GM21576 (cell line): ENCODE measurements around the gene PXDC1.
"Not testable (repeated sequence)": the region's sequence is repeated elsewhere in the genome, so short reads cannot be mapped to it uniquely, and the experiment has no call there.

ENCODE experiments used
- ATAC-seq: cut with Tn5 transposase; IDR thresholded peaks from one replicate; pipeline ENCODE4 v1.9.1; 2021; ENCODE audit warnings: mild to moderate bottlenecking, moderate library complexity; ENCODE audit not compliant: unreplicated experiment

Gene PXDC1

DNA sequence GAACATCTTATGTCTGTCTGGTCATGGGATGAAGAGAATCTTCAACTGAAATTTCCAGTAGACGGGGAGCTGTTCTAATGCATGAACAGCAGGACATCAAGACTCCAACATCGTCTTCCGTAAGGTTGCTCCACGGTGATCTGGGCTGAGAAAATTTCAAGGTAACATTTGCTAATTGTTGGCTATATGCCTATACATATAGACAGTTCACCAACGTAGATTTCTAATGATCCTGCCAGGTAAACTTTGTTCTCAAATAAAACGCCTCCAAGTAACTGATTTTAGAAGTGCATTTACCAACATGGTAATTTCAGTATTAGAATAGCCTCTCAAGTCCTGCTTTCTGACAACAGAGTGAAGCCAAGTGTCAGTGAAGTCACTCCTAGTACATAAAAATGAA, 11.3 kb upstream of the PXDC1 start:
- no peak for ATAC-seq

DNA sequence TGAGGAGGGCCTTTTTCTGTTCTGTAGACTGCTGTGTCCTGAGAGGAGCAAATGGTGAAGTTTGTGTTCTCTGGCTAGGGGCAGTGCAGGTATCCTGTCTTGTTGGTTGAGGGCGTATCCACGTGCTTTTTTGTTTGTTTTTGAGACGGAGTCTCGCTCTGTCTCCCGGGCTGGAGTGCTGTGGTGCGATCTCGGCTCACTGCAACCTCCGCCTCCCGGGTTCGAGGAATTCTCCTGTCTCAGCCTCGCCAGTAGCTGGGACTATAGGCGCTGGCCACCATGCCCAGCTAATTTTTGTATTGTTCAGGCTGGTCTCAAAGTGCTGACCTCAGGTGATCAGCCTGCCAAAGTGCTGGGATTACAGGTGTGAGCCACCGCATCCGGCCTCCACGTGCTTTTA, 10.8 kb upstream of the PXDC1 start:
- no peak for ATAC-seq

DNA sequence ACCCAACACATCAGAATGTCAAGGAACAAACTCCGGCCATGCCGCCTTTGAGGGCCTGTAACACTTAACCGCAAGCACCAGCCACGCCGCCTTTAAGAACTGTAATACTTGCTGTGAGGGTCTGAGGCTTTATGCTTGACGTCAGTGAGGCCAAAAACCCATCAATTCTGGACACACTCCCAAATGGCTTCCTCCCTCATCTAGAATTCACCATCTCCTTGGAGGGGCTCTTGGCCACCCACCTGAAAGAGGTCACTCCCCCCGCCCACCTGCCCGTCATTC, 10.4 kb upstream of the PXDC1 start:
- no peak for ATAC-seq

DNA sequence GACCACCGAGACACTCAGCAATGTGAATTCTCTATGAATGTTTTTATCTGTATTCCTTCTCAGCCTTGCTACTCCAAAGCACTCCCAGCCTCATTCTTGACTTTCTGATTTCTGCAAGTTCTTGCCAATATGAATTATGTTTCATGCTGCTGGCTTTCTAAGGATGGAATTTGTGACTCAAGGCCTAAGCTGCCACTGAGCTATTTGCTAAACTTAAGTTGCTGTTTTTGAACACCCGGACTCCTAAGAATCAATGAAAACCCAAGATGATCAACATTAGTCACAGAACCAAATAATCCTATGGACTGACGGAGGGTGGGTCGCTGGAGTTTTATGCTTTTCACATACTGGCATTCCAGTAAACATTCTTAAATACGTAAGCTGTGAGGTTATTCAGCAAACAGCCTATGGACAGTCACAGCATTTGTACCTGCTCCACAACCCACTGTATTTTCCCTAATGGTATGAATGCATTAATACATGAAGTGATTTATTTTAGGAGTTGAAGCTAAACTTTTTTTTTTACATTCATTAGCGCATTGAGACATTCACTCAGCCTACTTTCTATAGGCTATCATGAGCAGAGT, 8.2 kb upstream of the PXDC1 start:
- ATAC-seq: no peak

DNA sequence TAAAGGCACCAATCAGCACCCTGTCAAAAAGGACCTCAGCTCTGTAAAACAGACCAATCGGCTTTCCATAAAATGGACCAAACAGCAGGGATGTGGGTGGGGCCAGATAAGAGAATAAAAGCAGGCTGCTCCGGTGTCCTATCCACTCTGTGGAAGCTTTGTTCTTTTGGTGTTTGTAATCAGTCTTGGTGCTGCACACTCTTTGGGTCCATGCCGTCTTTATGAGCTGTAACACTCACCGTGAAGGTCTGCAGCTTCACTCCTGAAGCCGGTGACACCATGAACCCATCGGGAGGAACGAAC, 7.3 kb upstream of the PXDC1 start:
- ATAC-seq: no peak

DNA sequence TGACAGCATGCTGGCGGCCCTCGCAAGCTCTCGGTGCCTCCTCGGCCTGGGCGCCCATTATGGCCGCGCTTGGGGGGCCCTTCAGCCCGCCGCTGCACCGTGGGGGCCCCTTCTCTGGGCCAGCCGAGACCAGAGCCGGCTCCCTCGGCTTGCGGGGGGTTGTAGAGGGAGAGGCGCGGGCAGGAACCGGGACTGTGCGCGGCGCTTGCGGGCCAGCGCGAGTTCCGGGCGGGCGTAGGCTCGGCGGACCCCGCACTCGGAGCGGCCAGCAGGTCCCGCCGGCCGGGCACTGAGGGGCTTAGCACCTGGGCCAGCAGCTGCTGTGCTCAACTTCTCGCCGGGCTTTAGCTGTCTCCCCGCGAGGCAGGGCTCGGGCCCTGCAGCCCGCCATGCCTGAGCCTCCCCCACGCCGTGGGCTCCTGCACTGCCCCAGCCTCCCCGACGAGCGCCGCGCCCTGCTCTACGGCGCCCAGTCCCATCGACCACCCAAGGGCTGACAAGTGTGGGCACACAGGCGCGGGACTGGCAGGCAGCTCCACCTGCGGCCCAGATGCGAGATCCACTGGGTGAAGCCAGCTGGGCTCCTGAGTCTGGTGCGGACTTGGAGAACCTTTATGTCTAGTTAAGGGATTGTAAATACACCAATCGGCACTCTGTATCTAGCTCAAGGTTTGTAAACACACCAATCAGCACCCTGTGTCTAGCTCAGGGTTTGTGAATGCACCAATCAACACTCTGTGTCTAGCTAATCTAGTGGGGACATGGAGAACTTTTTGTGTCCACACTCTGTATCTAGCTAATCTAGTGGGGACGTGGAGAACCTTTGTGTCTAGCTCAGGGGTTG, 6.7 kb upstream of the PXDC1 start:
- ATAC-seq: not testable (repeated sequence)

DNA sequence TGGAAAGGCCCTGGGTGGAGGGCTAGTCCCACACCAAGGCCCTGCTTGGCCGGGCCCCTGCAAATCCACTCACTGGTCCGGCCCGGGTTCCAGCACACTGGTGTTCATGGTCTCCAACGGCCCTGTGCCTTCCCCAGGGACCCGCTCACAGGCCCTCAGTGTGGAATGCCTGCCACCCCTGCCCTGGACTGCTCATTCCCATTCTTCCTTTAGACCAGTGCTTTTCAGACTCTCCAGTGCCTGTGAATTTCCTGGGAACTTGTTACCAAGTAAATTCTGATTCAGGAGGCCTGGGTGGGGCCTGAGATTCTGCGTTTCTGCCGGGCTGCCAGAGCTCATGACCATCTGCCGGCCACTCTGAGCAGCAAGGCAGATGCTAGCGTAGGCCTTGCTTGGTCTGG, 5.7 kb upstream of the PXDC1 start:
- no peak for ATAC-seq

DNA sequence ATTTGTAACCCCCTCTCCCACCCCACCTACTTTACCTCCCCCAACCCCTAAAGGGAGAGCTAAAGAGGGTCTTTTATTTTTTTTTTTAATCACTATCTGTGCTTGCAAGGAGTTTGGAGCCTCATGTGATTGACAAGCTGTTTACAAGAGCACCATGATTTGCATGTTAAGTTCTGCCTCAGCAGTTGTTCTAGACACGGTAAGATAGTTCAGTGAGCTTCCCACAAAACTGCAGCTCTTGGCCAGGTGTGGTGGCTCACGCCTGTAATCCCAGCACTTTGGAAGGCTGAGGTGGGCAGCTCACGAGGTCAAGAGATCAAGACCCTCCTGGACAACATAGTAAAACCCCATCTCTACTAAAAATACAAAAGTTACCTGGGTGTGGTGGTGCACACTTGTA, 5.0 kb upstream of the PXDC1 start:
- no peak for ATAC-seq

DNA sequence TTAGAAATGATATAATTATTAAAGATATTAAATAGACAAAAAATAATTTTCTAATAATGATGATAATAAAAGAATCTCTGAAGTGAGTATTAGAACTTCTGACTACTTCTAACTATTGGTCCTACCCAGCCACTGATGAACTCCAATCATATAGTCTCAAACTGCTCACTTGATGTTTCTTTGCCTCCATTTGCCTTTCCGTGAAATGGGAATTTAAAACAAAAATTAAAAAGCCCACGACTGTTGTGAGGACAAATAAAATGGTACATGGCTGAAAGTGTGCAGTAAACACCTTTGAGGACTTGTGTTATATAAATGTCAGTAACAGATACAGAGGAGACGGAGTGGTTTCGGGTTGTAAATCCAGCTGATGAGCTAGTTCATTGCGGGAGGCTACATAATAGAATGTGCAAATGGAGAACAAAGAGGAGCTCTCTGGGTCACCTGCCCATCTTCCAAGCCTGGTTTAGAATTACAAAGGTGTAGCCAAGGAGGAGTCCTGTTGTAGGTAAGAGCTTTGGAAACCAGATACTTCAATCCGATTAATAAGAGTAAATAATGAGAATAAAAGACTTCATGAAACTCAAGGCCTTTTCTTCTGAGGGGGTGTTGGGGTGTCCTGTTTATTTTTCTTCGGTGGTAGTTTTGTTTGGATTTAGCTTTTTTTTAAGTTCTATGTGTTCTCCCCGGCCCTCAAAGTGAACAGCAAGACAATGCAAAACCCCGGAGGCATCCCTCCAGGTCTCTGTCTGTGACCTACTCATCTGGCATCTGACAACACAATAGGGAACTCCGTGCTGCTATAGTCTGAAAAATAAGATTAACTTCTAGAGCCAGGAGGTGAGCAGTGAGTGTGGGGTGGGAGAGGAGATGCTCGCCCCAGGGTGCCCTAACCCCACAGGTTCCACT, 4.4 kb upstream of the PXDC1 start:
- ATAC-seq: no peak

DNA sequence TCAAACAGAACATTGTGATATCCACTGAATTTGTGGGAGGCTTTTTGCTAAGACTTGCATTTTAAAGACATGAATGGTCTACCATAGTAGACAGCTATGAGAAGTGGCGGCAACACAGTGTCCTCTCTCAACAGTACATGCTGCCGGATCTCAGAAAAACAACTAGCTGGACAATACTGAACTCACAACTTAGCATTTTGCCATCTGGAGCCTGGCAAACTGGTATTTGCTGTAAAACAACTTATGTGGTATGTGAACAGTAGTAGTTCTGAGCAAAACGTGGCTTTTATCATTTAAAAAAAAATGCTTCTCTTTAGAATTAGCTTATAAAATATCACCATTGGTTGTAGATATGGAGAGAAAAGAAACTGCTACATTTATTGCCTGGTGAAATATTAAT, 3.3 kb upstream of the PXDC1 start:
- no peak for ATAC-seq

DNA sequence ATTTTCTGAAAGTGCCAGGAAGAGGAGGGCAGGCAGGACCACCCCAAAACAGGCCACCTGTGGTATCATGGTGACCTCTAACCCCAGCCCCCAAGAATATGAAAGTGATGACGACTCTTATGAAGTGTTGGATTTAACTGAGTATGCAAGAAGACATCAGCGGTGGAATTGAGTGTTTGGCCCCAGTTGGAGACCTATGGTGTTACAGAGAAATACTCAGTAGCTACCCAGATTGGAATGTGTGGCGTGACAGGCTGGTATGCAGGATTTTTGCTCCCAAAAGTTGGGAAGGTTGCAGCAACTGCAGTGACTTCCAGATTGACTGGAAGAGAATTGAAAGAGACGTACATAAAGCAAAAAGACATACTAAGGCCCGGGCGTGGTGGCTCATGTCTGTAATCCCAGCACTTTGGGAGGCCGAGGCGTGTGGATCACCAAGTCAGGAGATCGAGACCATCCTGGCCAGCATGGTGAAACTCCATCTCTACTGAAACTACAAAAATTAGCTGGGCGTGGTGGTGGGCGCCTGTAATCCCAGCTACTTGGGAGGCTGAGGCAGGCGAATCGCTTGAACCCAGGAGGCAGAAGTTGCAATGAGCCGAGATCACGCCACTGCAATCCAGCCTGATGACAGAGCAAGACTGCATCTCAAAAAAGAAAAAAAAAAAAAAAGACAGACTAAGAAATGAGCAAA, 2.7 kb upstream of the PXDC1 start:
- not testable (repeated sequence) for ATAC-seq

DNA sequence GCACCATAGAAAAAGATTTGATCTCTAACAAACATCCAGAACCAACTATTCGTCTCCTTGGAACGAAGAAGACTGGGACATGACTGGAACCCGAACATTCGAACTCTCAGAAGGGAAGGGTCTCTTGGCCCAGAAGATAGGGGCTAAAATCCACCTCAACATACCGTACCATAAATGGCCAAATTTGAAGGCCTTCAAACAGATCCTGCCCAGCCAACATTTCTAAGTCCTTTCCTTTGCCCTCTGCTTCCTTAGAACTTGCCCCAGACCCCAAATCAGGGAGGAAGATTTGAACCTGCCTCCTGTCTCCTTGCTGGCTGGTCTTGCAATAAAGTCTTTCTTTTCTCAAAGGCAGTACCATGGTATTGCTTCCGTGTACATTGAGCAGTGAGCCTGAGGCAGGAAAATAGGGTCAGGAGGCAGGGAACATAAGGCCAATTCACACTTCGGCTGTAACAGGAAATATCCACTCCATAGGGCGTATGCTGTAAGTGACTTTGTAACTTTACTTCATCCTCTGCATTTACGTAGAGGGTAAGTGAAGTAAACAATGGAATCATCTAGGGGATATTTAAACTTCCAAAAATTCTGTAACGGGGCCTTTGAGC, 1.8 kb upstream of the PXDC1 start:
- no peak for ATAC-seq

DNA sequence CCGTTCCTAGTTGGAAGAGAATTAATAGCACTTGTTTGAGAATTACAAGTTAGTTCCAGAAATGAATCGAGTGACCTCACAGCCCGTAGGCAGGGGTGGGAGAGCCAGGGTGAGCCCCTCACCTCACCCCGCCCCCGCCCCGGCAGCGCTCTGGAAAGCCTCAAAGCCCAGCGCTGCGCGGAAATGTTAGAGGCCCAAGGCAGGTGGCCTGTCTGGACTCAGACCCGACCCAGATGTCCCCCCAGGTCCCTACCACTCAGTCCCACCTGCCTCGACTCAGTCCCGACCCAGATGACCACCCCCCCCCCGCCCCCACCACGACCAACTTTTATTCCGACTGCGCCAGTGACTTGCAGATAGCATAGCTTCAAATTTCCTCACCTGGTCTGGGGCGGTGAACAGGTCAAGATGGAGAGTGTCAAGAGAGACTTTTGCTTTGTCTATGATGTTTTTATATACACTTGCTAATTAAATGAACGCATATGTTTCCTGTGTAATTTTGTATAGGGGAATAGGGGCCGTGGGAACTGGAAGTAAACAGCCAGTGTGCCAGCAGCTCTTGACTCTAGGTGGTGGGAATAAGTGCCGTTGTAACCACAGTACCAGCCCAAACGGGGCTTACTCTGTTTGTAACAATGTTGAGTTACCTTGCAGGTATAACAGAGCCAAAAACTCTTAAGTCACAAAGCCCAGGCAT, 1.2 kb upstream of the PXDC1 start:
- no peak for ATAC-seq

DNA sequence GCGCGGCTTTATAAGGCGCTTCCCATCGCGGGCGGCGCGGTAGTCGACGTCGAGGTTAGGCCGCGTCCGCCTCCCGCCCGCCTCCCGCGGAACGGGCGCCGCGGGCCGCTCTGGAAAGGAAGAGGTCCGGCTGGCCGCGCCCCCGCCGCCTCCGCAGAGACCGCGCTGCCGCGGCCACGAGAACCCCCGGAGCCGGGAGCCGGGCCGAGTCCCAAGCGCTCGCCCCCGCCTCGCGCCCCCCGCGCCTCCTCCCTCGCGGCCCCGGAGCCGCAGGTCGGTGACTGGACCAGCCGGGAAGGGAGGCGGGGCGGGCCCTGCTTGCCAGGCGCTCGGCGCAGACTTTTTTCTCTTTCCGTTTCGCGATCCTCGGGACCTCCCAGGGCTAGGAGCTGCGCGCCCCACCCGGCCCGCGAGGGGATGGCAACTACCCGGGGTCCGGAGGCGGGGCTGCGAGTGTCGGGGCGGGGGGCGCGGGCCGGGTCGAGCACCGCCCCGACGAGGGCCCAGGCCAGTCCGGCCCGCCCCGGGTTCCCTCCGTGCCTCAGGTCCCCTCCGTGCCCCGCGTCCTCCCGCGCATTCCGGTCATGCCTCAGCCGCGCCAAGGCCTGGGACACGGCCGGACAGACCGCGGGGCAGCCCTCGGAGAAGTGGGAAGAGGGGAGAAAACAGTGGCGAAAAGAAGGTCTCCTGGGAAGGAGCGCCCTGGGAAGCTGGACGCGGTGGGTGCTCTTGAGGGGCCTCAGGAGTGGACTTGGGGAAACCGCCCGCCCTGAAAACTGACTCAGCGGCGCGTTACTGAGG, 417 bp upstream of the PXDC1 start:
- peak; percentile 51 for ATAC-seq

DNA sequence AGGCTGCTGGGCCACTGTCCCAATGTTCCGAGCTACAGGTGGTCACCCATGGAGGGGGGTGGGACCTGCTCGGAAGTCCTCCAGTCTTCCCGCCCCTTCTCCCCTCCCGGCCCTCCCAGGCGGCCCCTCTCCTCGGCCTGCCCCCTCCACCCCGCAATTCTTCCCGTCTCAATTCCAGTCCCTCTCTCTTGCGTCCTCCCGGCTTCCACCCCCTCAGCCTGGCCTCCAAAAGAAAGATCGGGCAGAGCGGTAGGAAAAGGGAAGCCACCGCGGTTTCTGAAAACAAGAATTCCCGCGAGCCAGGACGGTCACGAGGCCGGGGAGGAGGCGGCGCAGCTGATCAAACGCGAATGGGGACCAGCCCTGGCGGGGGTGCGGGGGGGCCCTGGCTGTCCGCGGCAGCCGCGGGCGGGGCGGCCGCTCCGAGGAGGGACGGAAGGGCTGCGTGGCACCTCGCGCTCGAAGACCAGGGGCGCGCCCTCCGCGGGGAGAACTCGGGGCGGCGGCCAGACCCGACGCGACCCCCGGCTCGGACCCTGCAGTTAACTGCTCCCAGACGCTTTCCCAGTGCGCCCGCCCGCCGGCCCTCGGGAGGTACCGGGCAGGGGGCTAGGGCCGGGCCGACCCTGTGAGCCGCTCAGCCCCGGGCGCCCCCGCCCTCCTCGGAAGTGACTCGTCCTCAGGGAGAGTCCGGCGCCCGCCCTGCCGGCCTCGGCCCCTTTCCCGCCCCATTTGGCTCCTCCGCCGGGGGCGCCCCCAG, 1.0 kb downstream of the PXDC1 start:
- ATAC-seq: no peak

DNA sequence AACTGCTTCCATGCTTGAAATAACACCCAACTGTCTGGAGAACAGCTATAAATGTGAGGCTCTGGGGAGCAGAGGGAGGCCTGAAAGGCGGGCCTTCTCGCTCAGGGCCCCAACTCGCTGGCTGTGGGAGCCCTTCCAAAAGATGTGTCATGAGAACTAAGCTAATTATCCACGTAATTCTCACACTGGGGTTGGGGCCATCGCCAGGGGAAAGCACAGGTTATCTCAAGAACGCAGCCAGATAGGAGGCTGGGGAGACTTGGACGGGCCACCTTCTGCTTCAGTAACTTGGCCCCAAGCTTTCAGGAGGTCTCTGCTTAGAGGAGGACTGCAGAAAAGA, 1.6 kb downstream of the PXDC1 start:
- ATAC-seq: no peak

DNA sequence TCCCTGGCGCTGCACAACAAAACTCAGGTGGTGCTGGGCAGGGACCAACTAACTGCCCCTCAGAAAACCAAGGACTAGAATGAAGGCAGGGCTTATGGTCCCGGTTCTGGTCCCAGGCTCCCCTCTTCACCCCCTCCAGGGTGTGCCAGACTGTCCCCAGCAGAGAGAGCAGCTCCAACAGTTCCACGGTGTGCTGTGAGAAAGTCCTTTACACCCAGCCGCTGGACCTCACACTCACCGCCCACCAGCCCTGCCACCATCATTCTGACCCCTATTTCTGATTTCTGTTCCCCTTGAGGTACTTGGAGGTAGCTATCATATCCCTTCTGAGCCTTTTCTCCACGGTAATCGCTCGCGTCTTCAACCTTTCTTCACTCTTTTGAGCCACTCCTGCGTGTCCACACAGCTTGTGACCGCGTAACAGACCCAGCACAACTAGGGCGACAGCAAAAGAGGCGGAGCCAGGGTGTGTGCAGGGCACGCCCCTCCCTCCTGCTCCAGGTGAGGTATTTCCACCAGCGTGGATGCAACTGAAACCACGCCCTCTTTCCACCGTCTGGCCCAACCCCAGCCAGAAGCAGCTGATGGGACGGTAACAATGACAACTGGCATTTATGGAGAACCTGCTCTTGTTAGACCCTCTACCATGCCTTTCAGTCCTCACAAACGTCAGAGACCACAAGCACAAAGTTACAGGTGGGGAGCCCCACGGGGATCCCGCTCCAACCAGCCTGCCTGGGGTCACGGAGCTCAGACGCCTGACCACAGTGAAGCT, 2.3 kb downstream of the PXDC1 start:
- ATAC-seq: no peak
